ENCODE results near the gene CACNA2D4.

The CACNA2D4 gene, protein sequence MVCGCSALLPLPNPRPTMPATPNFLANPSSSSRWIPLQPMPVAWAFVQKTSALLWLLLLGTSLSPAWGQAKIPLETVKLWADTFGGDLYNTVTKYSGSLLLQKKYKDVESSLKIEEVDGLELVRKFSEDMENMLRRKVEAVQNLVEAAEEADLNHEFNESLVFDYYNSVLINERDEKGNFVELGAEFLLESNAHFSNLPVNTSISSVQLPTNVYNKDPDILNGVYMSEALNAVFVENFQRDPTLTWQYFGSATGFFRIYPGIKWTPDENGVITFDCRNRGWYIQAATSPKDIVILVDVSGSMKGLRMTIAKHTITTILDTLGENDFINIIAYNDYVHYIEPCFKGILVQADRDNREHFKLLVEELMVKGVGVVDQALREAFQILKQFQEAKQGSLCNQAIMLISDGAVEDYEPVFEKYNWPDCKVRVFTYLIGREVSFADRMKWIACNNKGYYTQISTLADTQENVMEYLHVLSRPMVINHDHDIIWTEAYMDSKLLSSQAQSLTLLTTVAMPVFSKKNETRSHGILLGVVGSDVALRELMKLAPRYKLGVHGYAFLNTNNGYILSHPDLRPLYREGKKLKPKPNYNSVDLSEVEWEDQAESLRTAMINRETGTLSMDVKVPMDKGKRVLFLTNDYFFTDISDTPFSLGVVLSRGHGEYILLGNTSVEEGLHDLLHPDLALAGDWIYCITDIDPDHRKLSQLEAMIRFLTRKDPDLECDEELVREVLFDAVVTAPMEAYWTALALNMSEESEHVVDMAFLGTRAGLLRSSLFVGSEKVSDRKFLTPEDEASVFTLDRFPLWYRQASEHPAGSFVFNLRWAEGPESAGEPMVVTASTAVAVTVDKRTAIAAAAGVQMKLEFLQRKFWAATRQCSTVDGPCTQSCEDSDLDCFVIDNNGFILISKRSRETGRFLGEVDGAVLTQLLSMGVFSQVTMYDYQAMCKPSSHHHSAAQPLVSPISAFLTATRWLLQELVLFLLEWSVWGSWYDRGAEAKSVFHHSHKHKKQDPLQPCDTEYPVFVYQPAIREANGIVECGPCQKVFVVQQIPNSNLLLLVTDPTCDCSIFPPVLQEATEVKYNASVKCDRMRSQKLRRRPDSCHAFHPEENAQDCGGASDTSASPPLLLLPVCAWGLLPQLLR

DNA sequence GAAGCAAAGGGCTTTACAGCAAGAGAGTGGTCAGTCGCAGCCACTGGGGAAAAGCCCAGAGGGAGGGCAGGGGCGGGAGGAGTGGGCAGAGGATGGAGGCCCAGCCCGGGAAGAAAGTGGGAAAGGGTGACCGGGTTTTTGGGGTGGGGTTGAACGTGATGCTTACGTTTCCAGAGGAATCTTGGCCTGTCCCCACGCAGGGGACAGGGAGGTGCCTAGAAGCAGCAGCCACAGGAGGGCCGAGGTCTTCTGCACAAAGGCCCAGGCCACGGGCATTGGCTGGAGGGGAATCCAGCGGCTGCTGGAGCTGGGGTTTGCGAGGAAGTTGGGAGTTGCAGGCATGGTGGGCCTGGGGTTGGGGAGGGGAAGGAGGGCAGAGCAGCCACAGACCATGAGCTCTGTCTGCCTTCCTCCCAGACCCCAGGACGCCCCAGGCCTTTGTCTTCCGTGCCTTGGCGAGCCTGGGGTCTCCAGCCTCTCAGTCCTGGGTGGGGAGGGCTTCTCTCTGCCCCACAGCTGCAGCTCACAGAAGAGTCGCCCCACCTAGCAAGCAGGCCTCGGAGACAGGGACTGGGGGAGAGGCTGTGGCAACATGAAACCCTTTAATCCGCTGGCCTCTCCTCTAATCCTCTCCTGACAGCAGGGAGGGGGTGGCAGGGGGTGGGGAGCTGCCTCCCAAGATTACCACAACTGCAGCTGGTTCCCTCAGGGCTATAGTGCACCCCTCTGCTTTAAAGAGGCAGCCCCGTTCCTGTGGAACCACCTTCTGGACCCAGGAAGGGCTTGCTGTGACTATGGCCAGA is at the start of gene CACNA2D4:
Gene CACNA2D4, minus strand, starts transcription at position 572 of the 803 bp plus-strand sequence. Its CDS starts 179 bp downstream, at position 393.
- no peak for DNase-seq (ENCODE audit: low read depth)
- no peak within 1 kb of the TSS for H3K4me3 ChIP-seq (ENCODE audit: low read depth, low read length)
- TF ChIP-seq, protein P1, sequence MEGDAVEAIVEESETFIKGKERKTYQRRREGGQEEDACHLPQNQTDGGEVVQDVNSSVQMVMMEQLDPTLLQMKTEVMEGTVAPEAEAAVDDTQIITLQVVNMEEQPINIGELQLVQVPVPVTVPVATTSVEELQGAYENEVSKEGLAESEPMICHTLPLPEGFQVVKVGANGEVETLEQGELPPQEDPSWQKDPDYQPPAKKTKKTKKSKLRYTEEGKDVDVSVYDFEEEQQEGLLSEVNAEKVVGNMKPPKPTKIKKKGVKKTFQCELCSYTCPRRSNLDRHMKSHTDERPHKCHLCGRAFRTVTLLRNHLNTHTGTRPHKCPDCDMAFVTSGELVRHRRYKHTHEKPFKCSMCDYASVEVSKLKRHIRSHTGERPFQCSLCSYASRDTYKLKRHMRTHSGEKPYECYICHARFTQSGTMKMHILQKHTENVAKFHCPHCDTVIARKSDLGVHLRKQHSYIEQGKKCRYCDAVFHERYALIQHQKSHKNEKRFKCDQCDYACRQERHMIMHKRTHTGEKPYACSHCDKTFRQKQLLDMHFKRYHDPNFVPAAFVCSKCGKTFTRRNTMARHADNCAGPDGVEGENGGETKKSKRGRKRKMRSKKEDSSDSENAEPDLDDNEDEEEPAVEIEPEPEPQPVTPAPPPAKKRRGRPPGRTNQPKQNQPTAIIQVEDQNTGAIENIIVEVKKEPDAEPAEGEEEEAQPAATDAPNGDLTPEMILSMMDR (IDR thresholded peaks at IDR 0.05; ENCODE audit: low read depth, low read length, missing control alignments), result no peak
- in situ Hi-C loops (cut with HindIII; ENCODE audit: low sequenced_read_pairs), result no loop called here

DNA sequence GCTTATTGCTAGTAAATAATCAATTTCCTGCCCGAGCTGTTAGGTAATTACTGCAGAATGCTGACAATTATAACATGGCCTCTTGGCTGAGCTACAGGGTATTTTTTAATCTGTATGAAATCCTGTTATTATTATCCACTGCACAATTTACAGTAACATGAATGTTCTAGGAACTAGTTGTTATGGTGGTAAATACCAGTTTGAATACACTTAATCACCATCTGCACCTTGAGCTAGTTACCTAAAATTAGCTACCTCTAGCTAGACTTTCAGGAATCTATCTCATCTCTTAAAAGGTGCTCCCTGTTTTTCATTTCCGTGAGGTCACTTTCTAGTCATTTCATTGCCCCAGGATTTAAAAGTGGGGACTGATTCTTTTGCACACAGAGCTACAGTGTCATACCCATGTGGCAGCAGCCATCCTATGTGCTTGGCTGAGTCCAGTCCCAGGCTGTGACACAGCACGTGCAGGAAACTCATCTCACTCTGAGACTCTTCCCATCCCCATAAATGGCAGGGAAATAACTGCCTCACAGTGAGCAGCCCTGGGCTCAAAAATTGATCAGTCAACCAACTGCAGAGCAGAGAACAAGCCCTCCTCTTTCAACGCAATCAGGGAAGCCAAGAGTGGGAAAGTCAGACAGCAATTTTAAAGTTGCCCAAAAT is 48.2 kb upstream of the CACNA2D4 start:
- H3K4me3 ChIP-seq (ENCODE audit: low read depth, low read length), result no peak overlapping the region
- TF ChIP-seq, protein P1 (IDR thresholded peaks at IDR 0.05; ENCODE audit: low read depth, low read length, missing control alignments), result no peak
- DNase-seq (ENCODE audit: low read depth), result no peak
- in situ Hi-C loops (cut with HindIII; ENCODE audit: low sequenced_read_pairs), result loop anchor here (25.0 kb wide), 1 partner anchor 304 kb away; no protein-coding TSS in a partner anchor

DNA sequence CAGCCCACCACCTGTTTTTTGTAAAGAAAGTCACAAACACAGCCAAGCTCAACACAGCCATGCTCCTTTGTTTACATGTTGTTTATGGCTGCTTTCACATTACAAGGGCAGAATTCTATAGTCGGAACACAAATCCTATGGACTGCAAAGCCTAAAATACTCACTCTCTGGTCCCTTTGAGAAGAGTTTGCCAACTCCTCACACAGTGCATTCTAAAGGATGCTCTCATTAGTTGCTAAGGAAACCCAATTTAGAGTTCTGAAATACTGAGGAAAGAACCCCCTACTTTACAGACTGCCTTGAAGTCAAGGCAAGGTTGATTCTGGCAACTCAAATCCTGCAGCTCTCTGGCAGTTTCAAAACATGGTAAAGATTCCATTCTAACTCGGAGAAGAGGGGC is 47.5 kb upstream of the CACNA2D4 start:
- in situ Hi-C loops (cut with HindIII; ENCODE audit: low sequenced_read_pairs), result loop anchor here (25.0 kb wide), 1 partner anchor 304 kb away; no protein-coding TSS in a partner anchor

DNA sequence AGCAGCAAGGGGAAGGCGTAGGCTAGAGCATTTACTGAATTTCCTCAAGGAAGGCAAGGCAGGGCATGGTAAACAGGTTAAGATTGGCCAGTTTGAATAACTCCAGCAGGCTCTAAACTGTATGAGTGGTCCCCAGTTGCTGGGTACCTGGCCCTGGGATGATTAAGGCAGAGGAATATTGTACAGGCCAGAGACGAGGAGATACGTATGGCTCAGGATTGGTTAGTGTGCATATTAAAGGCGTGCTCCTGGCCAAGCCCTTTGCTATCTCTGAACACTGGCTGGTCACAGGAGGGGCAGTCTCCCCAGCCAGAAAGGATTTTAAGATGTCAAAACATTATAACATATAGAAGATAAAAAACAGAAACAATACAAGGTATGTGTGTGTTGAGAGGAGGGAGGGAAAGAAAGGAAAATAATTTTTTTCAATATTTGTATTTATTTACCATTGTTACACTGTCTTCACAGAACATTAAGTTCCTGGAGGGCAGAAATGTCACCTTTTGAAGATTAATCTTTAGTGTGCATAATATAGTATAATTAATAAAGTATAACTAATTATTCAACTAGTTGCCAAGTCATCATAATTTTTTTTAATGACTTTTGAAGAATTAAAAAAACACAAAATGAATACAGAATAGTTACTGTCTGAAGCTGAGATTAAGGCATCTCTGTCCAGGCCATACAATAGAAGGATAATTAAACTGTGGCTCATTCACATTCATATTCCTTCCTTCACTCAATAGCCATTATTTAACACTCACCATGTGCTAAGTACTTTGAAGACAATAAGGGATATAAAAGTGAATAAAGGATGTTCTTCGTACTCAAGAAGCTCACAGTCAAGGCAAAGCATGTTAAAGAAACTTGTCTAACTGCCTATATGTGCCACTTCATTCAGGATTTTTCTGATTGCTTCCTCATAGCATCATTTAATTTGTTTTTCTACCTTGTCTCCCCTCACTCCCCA is 43.9 kb upstream of the CACNA2D4 start:
- no peak for DNase-seq (ENCODE audit: low read depth)

More for the DNA sequence above, 47.5 kb upstream of the CACNA2D4 start:
- no peak for DNase-seq (ENCODE audit: low read depth)
- H3K4me3 ChIP-seq (ENCODE audit: low read depth, low read length), result no peak overlapping the region
- TF ChIP-seq, protein P1 (IDR thresholded peaks at IDR 0.05; ENCODE audit: low read depth, low read length, missing control alignments), result no peak

More for the DNA sequence above, 43.9 kb upstream of the CACNA2D4 start:
- TF ChIP-seq, protein P1 (IDR thresholded peaks at IDR 0.05; ENCODE audit: low read depth, low read length, missing control alignments), result no peak
- in situ Hi-C loops (cut with HindIII; ENCODE audit: low sequenced_read_pairs), result loop anchor here (25.0 kb wide), 1 partner anchor 300 kb away; no protein-coding TSS in a partner anchor
- H3K4me3 ChIP-seq (ENCODE audit: low read depth, low read length), result no peak overlapping the region

Data from astrocyte of the cerebellum (primary cell).